ENCODE measurements around the gene SIAH2.

Gene SIAH2

GRCh38 chr3:150710097-150710496 is 52.9 kb downstream of the SIAH2 start:
- H3K27me3 ChIP-seq (ENCODE audit: insufficient read depth, poor library complexity, severe bottlenecking) = no peaks in the 10 kb centered on the region
- no peak overlapping the region for H3K27ac ChIP-seq (replicated peaks)
- TF ChIP-seq GABPA (IDR thresholded peaks at IDR 0.05; ENCODE audit: low read depth) (no peak), CTCF (IDR thresholded peaks at IDR 0.05; ENCODE audit: insufficient read depth, low read length) (no peak), SPI1 (IDR thresholded peaks at IDR 0.05; ENCODE audit: borderline replicate concordance, low read depth) (no peak), POLR2AphosphoS5 (IDR thresholded peaks at IDR 0.05; ENCODE audit: low read depth) (no peak), REST (IDR thresholded peaks at IDR 0.05; ENCODE audit: insufficient replicate concordance, low read depth) (no peak)
- no peak for DNase-seq (ENCODE audit: low read depth in 1 of 2, low spot score in 1 of 2)
- no peak overlapping the region for H3K4me3 ChIP-seq (replicated peaks; ENCODE audit: insufficient read depth, low read length)

GRCh38 chr3:150703756-150704344 is 59.1 kb downstream of the SIAH2 start, which contains the start of gene ERICH6:
Gene ERICH6, minus strand, starts transcription at chr3:150703920. Its CDS starts 22 bp downstream, at chr3:150703898.
- peak within 1 kb of the TSS; percentile 63 for H3K4me3 ChIP-seq (replicated peaks; ENCODE audit: insufficient read depth, low read length)
- TF ChIP-seq SPI1 (IDR thresholded peaks at IDR 0.05; ENCODE audit: borderline replicate concordance, low read depth) (peak; percentile 56; the same call in 1 of the 2 replicates), CTCF (IDR thresholded peaks at IDR 0.05; ENCODE audit: insufficient read depth, low read length) (no peak), POLR2AphosphoS5 (IDR thresholded peaks at IDR 0.05; ENCODE audit: low read depth) (peak; percentile 67)
- no peaks in the 10 kb centered on the region for H3K27me3 ChIP-seq (ENCODE audit: insufficient read depth, poor library complexity, severe bottlenecking)
- DNase-seq (ENCODE audit: low read depth in 1 of 2, low spot score in 1 of 2) = peak; percentile 63 to 89
- H3K27ac ChIP-seq (replicated peaks) = peak within 1 kb of the TSS; percentile 74

- no peak for DNase-seq (ENCODE audit: low read depth in 1 of 2, low spot score in 1 of 2)
- H3K4me3 ChIP-seq (replicated peaks; ENCODE audit: insufficient read depth, low read length) = peak overlapping the region; percentile 63
These were observed 59.6 kb downstream of the SIAH2 start for GRCh38 chr3:150703299-150703755.

More at GRCh38 chr3:150703299-150703755, 59.6 kb downstream of the SIAH2 start:
- TF ChIP-seq SPI1 (IDR thresholded peaks at IDR 0.05; ENCODE audit: borderline replicate concordance, low read depth) = no peak
- TF ChIP-seq REST (IDR thresholded peaks at IDR 0.05; ENCODE audit: insufficient replicate concordance, low read depth) = no peak
- TF ChIP-seq POLR2AphosphoS5 (IDR thresholded peaks at IDR 0.05; ENCODE audit: low read depth) = no peak; the same call in 1 of the 2 replicates
- no peak for TF ChIP-seq GABPA (IDR thresholded peaks at IDR 0.05; ENCODE audit: low read depth)
- TF ChIP-seq CTCF (IDR thresholded peaks at IDR 0.05; ENCODE audit: insufficient read depth, low read length) = no peak
- no peaks in the 10 kb centered on the region for H3K27me3 ChIP-seq (ENCODE audit: insufficient read depth, poor library complexity, severe bottlenecking)
- peak overlapping the region; percentile 74 for H3K27ac ChIP-seq (replicated peaks)
